ENCODE measurements around the gene NDUFS4.

DNA sequence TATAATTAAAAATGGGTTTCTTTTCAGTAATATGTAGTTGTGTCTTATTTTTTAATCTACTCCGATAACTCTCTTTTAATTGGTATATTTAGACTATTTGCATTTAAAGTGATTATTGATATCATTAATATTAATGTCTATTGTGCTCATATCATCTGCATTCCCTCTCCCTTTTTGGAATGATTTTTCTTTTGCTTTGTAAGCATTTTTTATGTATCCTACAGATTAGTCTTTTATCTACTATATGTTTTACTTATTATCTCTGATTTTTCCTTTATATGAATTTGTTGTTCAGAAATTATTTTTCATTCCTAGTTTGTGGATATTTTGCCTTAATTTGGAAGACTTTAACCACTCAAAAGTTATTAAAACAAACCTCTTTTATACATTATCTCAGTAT is 34.0 kb downstream of the NDUFS4 start:
- TF ChIP-seq, protein P1, sequence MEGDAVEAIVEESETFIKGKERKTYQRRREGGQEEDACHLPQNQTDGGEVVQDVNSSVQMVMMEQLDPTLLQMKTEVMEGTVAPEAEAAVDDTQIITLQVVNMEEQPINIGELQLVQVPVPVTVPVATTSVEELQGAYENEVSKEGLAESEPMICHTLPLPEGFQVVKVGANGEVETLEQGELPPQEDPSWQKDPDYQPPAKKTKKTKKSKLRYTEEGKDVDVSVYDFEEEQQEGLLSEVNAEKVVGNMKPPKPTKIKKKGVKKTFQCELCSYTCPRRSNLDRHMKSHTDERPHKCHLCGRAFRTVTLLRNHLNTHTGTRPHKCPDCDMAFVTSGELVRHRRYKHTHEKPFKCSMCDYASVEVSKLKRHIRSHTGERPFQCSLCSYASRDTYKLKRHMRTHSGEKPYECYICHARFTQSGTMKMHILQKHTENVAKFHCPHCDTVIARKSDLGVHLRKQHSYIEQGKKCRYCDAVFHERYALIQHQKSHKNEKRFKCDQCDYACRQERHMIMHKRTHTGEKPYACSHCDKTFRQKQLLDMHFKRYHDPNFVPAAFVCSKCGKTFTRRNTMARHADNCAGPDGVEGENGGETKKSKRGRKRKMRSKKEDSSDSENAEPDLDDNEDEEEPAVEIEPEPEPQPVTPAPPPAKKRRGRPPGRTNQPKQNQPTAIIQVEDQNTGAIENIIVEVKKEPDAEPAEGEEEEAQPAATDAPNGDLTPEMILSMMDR (conservative IDR thresholded peaks at IDR 0.05) = no peak
- TF ChIP-seq ZFX (IDR thresholded peaks at IDR 0.05) = no peak
